GM18867 (cell line): Measurements from ENCODE around the gene CRLF3.
"Not testable (repeated sequence)": the region's sequence is repeated elsewhere in the genome, so short reads cannot be mapped to it uniquely, and the experiment has no call there.

Experiments used
- ATAC-seq: cut with Tn5 transposase; IDR thresholded peaks from one replicate; pipeline ENCODE4 v1.9.1; 2021; ENCODE audit warnings: mild to moderate bottlenecking, moderate library complexity; ENCODE audit not compliant: unreplicated experiment

Gene CRLF3

GRCh38 chr17:30816165-30816564 is 8.3 kb downstream of the CRLF3 start:
- ATAC-seq, result no peak

DNA sequence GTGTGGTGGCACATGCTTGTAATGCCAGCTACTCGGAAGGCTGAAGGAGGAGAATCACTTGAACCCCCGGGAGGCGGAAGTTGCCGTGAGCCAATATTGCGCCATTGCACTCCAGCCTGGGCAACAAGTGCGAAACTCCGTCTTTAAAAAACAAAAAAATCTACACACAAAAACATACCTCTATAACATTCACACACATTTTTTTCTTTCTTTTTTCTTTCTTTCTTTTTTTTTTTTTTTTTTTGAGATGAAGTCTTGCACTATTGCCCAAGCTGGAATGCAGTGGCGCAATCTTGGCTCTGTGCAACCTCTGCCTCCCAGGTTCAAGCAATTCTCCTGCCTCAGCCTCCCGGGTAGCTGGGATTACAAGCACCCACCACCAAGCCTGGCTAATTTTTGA is 9.6 kb downstream of the CRLF3 start:
- not testable (repeated sequence) for ATAC-seq

DNA sequence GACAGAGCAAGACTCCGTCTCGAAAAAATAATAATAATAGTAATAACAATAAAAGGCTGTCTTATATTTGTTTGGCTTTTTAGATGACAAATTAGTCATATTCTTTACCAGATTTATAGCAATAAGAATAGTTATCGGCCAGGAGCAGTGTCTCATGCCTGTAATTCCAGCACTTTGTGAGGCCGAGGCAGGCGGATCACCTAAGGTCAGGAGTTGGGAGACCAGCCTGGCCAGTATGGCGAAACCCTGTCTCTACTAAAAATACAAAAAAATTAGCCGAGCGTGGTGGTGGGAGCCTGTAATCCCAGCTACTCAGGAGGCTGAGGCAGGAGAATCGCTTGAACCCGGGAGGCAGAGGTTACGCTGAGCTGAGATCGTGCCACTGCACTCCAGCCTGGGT is 10.3 kb downstream of the CRLF3 start:
- ATAC-seq, result not testable (repeated sequence)

GRCh38 chr17:30812218-30813177 is 12.0 kb downstream of the CRLF3 start:
- no peak for ATAC-seq

GRCh38 chr17:30809867-30810266 is 14.6 kb downstream of the CRLF3 start:
- no peak for ATAC-seq

DNA sequence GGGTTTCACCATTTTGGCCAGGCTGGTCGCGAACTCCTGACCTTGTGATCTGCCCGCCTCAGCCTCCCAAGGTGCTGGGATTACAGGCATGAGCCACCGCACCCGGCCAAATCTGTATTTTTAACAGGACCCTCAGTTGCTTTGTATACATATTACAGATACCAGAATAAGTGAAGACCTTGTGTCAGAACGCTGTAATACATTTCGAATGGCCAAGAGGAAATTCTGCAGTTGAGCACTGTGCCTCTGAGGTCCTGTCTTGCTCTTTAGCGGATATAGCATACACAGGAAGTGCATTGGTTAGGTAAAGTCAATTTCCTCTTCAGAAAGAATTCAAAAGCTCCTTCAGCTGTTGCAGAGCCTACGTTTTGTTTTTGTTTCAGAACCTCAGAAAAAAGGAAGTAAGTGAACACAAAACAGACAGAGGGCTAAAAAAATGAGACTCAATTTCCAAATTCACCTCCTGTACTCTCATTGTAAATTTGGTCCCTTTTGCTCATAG is 15.7 kb downstream of the CRLF3 start:
- ATAC-seq, result peak; percentile 84

GRCh38 chr17:30807896-30808295 is 16.6 kb downstream of the CRLF3 start:
- ATAC-seq, result no peak

DNA sequence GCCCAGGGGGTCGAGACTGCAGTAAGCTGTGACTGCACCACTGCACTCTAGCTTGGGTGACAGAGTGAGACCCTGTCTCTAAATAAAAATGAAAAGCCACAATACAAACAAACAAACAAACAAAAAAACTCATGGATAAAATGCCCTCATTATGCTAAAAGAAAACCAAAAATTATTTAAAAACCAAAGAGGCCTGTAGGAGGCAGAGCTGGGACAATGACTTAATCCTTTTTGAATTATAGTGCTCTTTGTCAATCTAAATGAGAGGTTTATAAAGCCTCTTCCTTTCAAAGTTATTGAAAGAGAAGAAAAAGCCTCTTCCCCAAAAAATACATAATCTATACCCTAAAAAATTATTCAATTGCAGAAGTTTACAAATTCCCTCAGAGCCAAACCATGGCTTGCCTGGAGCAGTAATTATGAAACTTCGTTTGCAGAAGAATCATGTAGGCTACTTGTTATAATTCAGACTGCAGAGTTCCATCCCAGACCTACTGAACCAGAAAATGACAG is 18.5 kb downstream of the CRLF3 start:
- no peak for ATAC-seq

- no peak for ATAC-seq
Measured at GRCh38 chr17:30801671-30802070, 22.8 kb downstream of the CRLF3 start.

- ATAC-seq, result no peak
Measured at GRCh38 chr17:30796016-30796415, 28.5 kb downstream of the CRLF3 start.

DNA sequence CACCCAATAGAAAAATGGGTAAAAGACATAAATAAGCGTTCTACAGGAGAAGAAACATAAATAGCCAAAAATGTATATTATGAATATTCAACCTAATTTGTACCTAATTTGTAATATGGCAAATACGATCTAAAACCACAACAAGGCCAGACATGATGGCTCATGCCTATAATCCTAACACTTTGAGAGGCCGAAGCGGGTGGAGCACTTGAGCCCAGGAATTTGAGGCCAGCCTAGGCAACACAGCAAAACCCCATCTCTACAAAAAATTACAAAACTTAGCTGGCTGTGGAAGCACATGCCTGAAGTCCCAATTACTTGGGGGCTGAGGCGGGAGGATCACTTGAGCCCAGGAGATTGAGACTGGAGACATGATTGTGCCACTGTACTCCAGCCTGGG is 30.1 kb downstream of the CRLF3 start:
- ATAC-seq, result no peak

GRCh38 chr17:30793282-30793977 is 31.1 kb downstream of the CRLF3 start:
- no peak for ATAC-seq

GRCh38 chr17:30790279-30790678 is 34.2 kb downstream of the CRLF3 start:
- no peak for ATAC-seq

GRCh38 chr17:30788918-30789317 is 35.6 kb downstream of the CRLF3 start:
- ATAC-seq, result no peak

GRCh38 chr17:30782206-30782605 is 42.3 kb downstream of the CRLF3 start:
- ATAC-seq, result no peak

DNA sequence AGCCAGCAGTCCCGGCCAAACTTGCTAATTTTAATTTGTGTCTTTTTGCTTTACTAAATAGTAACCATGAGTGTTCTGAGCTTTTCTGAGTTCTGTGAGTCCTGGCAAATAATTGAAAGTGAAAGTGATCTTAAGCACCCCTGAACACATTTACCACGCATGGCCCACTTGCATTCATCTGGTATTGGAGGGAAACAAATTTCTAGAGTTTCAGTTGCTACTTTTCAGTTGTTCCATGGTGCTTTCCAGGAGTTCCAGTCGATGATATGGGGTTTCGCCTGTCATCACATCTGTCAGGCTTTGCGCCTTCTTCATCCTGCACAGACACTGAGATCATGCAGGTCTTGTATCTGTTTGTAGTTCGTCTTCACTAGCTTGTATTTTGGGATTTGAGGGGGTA is 44.1 kb downstream of the CRLF3 start:
- no peak for ATAC-seq

GRCh38 chr17:30768771-30769170 is 55.7 kb downstream of the CRLF3 start:
- ATAC-seq, result not testable (repeated sequence)

GRCh38 chr17:30767641-30768404 is 56.7 kb downstream of the CRLF3 start:
- ATAC-seq, result not testable (repeated sequence)

DNA sequence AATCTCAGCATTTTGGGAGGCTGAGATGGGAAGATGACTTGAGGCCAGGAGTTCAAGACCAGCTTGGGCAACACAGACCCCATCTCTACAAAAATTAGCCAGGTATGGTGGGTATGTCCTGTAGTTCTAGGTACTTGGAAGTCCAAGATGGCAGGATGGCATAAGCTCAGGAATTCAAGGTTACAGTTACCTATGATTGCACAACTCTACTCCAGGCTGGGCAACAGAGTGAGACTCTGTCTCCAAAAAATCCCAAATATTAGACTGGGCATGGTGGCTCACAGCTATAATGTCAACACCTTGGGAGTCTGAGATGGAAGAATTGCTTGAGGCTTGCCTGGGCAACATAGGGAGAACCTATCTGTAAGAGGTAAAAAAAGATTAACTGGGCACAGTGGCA is 63.4 kb downstream of the CRLF3 start:
- no peak for ATAC-seq

GRCh38 chr17:30753291-30753690 is 71.2 kb downstream of the CRLF3 start:
- not testable (repeated sequence) for ATAC-seq

- not testable (repeated sequence) for ATAC-seq
Measured at GRCh38 chr17:30750982-30751381, 73.5 kb downstream of the CRLF3 start.
